ENCODE results near the gene CHID1. TPM values are rescaled to one million over a fixed set of nuclear protein-coding genes. Genes with fewer than 3 reads are reported as not detected.

The CHID1 gene
- total RNA-seq, 4 donors from 2014 or later, result 36.0 to 55.3 (median 46.4) TPM

DNA sequence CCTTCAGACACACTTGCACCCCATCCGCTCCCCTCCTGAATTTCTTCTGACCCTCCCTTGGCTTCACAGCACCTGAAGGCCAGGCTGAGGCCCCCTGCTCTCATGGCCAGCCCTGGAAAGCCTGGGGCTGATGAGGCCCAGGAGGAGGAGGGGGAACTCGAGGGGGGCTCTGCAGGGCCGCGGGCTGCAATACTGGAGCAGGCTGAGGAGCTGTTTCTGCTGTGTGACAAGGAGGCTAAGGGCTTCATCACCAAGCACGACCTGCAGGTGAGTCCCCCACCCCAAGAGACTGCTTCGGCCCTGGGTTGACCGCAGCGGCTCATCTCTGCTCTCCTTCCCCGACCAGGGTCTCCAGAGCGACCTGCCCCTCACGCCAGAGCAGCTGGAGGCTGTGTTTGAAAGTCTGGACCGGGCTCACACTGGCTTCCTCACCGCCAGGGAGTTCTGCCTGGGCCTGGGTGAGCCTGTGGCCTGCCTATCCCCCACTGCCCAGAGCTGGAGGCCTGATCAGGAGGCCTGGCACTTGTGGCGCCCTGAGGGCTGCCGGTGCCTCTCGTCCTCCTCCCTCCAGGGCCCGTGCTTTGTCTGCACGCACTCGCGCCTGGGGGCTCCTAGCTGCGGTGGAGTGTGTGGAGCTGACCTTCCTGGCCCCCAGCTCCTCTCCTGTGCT is 82.0 kb downstream of the CHID1 start:
- TF ChIP-seq, protein P1, sequence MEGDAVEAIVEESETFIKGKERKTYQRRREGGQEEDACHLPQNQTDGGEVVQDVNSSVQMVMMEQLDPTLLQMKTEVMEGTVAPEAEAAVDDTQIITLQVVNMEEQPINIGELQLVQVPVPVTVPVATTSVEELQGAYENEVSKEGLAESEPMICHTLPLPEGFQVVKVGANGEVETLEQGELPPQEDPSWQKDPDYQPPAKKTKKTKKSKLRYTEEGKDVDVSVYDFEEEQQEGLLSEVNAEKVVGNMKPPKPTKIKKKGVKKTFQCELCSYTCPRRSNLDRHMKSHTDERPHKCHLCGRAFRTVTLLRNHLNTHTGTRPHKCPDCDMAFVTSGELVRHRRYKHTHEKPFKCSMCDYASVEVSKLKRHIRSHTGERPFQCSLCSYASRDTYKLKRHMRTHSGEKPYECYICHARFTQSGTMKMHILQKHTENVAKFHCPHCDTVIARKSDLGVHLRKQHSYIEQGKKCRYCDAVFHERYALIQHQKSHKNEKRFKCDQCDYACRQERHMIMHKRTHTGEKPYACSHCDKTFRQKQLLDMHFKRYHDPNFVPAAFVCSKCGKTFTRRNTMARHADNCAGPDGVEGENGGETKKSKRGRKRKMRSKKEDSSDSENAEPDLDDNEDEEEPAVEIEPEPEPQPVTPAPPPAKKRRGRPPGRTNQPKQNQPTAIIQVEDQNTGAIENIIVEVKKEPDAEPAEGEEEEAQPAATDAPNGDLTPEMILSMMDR (IDR thresholded peaks at IDR 0.05), result no peak
- TF ChIP-seq EP300 (IDR thresholded peaks at IDR 0.05) (no peak), POLR2AphosphoS5 (IDR thresholded peaks at IDR 0.05) (no peak), POLR2A (IDR thresholded peaks at IDR 0.05) (no peak)
- H3K27me3 ChIP-seq, result peaks cover 88% of the 10 kb centered on the region
- H3K4me3 ChIP-seq, result peak overlapping the region in 1 of 2 donors; percentile 47
- H3K9me3 ChIP-seq, result no peaks in the 10 kb centered on the region
- no peak for ATAC-seq
- peaks cover 0 to 25% of the 10 kb centered on the region in 2 donors for H3K36me3 ChIP-seq
- H3K27ac ChIP-seq, result peak overlapping the region in 3 of 4 donors; percentile 14 to 67 (median 60)
- 100% methylated on average over 1 to 2 of the region's 21 CpGs for WGBS, 2 donors (ENCODE audit: low coverage in 1 of 2)
- H3K4me1 ChIP-seq, result peaks cover 0 to 77% (median 42%) of the 10 kb centered on the region in 3 donors

DNA sequence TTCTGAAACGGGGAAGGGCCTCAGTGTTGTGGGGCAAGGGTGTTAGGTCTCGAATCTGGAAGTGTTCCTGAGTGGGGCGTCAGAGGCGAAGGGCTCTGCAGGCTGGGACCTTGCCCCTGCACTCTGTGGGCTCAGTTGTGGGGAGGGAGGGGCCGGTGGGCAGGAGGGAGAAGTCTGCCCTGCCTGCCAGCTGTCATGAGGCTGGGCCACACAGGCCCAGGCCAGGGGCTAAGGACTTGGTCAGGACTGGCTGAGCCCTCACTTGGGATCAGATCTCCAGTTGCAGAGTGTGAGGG is 82.8 kb downstream of the CHID1 start, which contains the start of gene CRACR2B:
Gene CRACR2B, plus strand, starts transcription at position 23 of the 296 bp plus-strand sequence. CDS start 689 bp downstream, outside the sequence.
- whole genome bisulfite sequencing, 2 donors (ENCODE audit: low coverage in 1 of 2), result 13% methylated on average over 1 of the region's 5 CpGs; no CpG with 5 or more reads in 1 of the 2 donors
- Histone ChIP-seq H3K27ac (peak within 1 kb of the TSS in 3 of 4 donors; percentile 53 to 67 (median 60)), H3K4me3 (peak within 1 kb of the TSS in 1 of 2 donors; percentile 47), H3K9me3 (no peaks in the 10 kb centered on the region), H3K4me1 (peaks cover 0 to 73% (median 39%) of the 10 kb centered on the region in 3 donors), H3K27me3 (peaks cover 88% of the 10 kb centered on the region), H3K36me3 (peaks cover 0 to 33% of the 10 kb centered on the region in 2 donors)
- no peak for ATAC-seq
- TF ChIP-seq, protein P1 (IDR thresholded peaks at IDR 0.05), result no peak
- TF ChIP-seq POLR2AphosphoS5 (IDR thresholded peaks at IDR 0.05), result no peak
- no peak for TF ChIP-seq EP300 (IDR thresholded peaks at IDR 0.05)
- no peak for TF ChIP-seq POLR2A (IDR thresholded peaks at IDR 0.05)

DNA sequence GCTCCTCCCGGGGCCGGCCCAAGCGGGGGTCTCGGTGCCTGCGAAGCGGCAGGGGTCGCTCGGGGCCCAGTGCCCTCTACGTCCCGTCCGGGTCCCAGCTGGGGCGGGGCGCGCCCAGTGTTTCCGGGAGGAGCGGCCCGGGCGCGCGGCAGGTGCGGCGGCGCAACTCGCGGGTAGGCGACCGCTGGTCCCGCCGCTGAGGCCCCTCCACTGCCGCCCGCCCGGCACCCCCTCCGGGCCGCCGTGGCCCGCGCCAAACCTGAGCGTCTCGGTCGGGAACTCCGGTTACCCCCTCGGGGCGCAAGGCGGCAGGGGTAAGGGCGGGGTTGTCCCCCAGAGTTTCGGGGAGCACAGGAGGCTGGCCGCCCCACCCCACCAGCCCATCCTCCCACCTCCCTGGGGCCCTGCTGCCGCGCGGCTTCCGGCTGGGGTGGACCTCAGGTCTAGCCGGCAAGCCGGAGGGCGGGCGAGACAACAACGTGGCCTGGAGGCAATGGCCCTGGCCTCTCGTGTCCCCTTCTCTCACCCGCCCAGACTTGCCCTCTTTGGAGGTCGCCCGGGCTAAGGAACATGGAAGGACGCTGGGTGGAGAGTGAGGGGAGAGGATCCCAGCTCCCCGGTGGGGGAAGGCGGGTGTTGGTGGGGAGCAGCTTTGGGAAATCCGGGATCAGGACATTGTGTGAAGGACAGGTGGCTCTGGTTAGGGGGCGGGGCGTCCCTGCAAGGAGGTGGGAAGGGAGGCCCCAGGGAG is 83.3 kb downstream of the CHID1 start:
- H3K4me1 ChIP-seq, result peaks cover 0 to 70% (median 36%) of the 10 kb centered on the region in 3 donors
- H3K4me3 ChIP-seq, result peak overlapping the region in 1 of 2 donors; percentile 46
- peaks cover 0 to 39% of the 10 kb centered on the region in 2 donors for H3K36me3 ChIP-seq
- no peaks in the 10 kb centered on the region for H3K9me3 ChIP-seq
- 11 to 40% methylated on average over 2 of the region's 66 CpGs for WGBS, 2 donors (ENCODE audit: low coverage in 1 of 2)
- TF ChIP-seq, protein P1 (IDR thresholded peaks at IDR 0.05), result no peak
- no peak for TF ChIP-seq POLR2AphosphoS5 (IDR thresholded peaks at IDR 0.05)
- no peak for TF ChIP-seq EP300 (IDR thresholded peaks at IDR 0.05)
- no peak for TF ChIP-seq POLR2A (IDR thresholded peaks at IDR 0.05)
- no peak for ATAC-seq
- peaks cover 86% of the 10 kb centered on the region for H3K27me3 ChIP-seq
- peak overlapping the region in 3 of 4 donors; percentile 53 to 67 (median 60) for H3K27ac ChIP-seq

DNA sequence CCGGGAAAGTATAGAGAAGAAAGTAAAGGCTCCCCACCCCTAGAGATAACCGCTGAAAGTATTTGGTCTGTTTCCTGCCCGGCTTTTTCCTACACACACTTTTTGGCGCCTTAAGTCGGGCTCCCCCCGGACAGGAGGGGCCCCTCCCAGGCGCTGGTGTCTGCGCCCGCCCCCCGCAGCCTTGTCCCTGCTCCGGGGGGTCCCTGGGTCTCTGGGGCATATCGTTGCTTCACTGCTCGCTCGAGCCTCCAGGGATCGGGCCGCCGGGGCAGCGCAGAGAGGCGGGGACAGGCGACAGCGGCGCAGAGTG is 83.8 kb downstream of the CHID1 start:
- WGBS, 2 donors (ENCODE audit: low coverage in 1 of 2), result 20% methylated on average over 1 of the region's 22 CpGs; no CpG with 5 or more reads in 1 of the 2 donors
- Histone ChIP-seq H3K4me3 (peak overlapping the region in 1 of 2 donors; percentile 46), H3K36me3 (peaks cover 0 to 44% of the 10 kb centered on the region in 2 donors), H3K27ac (peak overlapping the region in 3 of 4 donors; percentile 53 to 67 (median 60)), H3K9me3 (no peaks in the 10 kb centered on the region), H3K27me3 (peaks cover 81% of the 10 kb centered on the region), H3K4me1 (peaks cover 0 to 70% (median 32%) of the 10 kb centered on the region in 3 donors)
- no peak for ATAC-seq
- TF ChIP-seq, protein P1 (IDR thresholded peaks at IDR 0.05), result no peak
- TF ChIP-seq POLR2A (IDR thresholded peaks at IDR 0.05), result no peak
- TF ChIP-seq POLR2AphosphoS5 (IDR thresholded peaks at IDR 0.05), result no peak
- no peak for TF ChIP-seq EP300 (IDR thresholded peaks at IDR 0.05)
